HEK293 (cell line): ENCODE data around the gene C4orf36.

Source experiments
- CTCF ChIA-PET: fragments of 350-600 bp; formaldehyde crosslinking; extraction: SDS; loops from one replicate; lab custom pipeline; 2021; ENCODE audit warnings: antibody characterized with exemption; lab: Yijun Ruan, JAX
- POLR2A ChIA-PET: fragments of 300-600 bp; formaldehyde crosslinking; extraction: SDS; loops from one replicate; lab custom pipeline; 2020; ENCODE audit warnings: antibody characterized with exemption, inconsistent platforms; lab: Yijun Ruan, JAX
- H3K27ac ChIP-seq: fragments of 200-500 bp; sonication (Bioruptor generic); 2 replicates; pipeline ENCODE4 v1.5.1; 2014; ENCODE audit warnings: low read depth, low read length, control low read depth, inconsistent platforms; ENCODE audit errors: extremely low read depth
- H3K36me3 ChIP-seq, 2 experiments: fragments of 200-500 bp in 1 of 2; sonication (Bioruptor generic) in 1 of 2; 1 replicate in 1 of 2; 2 replicates in 1 of 2; pipeline ENCODE4 v1.5.1; 2014 to 2017; ENCODE audit warnings: inconsistent platforms in 2 of 2, low read length in 2 of 2; ENCODE audit not compliant: control insufficient read depth in 2 of 2, insufficient read depth in 1 of 2
- H3K4me1 ChIP-seq: fragments of 200-500 bp; sonication (Bioruptor generic); 2 replicates; pipeline ENCODE4 v1.5.1; 2014; ENCODE audit warnings: mild to moderate bottlenecking, low read length, inconsistent platforms; ENCODE audit not compliant: control insufficient read depth, insufficient read depth
- H3K4me3 ChIP-seq: 2 replicates; pipeline ENCODE4 v1.5.1; 2011; ENCODE audit warnings: low read depth, mild to moderate bottlenecking, control low read depth, low read length, moderate library complexity
- H3K9me3 ChIP-seq: fragments of 200-500 bp; sonication (Bioruptor generic); 2 replicates; pipeline ENCODE4 v1.5.1; 2014; ENCODE audit warnings: low read depth, low read length, inconsistent platforms; ENCODE audit not compliant: control insufficient read depth, insufficient read depth
- BCL11B ChIP-seq: fragments of 450-650 bp; formaldehyde crosslinking; IDR thresholded peaks from 2 replicates; pipeline ENCODE4 v1.5.1; 2016; ENCODE audit warnings: low read depth, missing biosample characterization, missing genetic modification characterization
- IKZF3 ChIP-seq: fragments of 450-650 bp; IDR thresholded peaks from 2 replicates; pipeline ENCODE4 v1.5.0; 2018; ENCODE audit warnings: missing biosample characterization, mild to moderate bottlenecking, missing genetic modification characterization, moderate library complexity
- ZBTB20 ChIP-seq: fragments of 450-650 bp; formaldehyde crosslinking; IDR thresholded peaks from 2 replicates; pipeline ENCODE4 v1.5.1; 2016; ENCODE audit warnings: missing biosample characterization, missing genetic modification characterization
- ZBTB8A ChIP-seq: fragments of 450-650 bp; formaldehyde crosslinking; IDR thresholded peaks from 2 replicates; pipeline ENCODE4 v1.5.1; 2016; ENCODE audit warnings: missing biosample characterization, missing genetic modification characterization
- ZNF10 ChIP-seq: fragments of 450-650 bp; formaldehyde crosslinking; IDR thresholded peaks from 2 replicates; pipeline ENCODE4 v1.5.1; 2017; ENCODE audit warnings: missing biosample characterization, missing genetic modification characterization
- ZNF112 ChIP-seq: fragments of 450-650 bp; formaldehyde crosslinking; IDR thresholded peaks from 2 replicates; pipeline ENCODE4 v1.5.0; 2017; ENCODE audit warnings: missing biosample characterization, missing genetic modification characterization
- ZNF132 ChIP-seq: fragments of 450-650 bp; formaldehyde crosslinking; IDR thresholded peaks from 2 replicates; pipeline ENCODE4 v1.5.1; 2017; ENCODE audit warnings: missing biosample characterization, missing genetic modification characterization, borderline replicate concordance
- ZNF133 ChIP-seq: fragments of 450-650 bp; formaldehyde crosslinking; IDR thresholded peaks from 2 replicates; pipeline ENCODE4 v1.5.1; 2016; ENCODE audit warnings: missing biosample characterization, missing genetic modification characterization
- ZNF174 ChIP-seq: fragments of 450-650 bp; formaldehyde crosslinking; IDR thresholded peaks from 2 replicates; pipeline ENCODE4 v1.5.0; 2017; ENCODE audit warnings: missing biosample characterization, mild to moderate bottlenecking, missing genetic modification characterization
- ZNF202 ChIP-seq: fragments of 450-650 bp; formaldehyde crosslinking; IDR thresholded peaks from 2 replicates; pipeline ENCODE4 v1.5.1; 2016; ENCODE audit warnings: missing biosample characterization, missing genetic modification characterization, borderline replicate concordance
- ZNF239 ChIP-seq: fragments of 450-650 bp; formaldehyde crosslinking; IDR thresholded peaks from 2 replicates; pipeline ENCODE4 v1.5.1; 2016; ENCODE audit warnings: missing biosample characterization, missing genetic modification characterization
- ZNF433 ChIP-seq: fragments of 450-650 bp; formaldehyde crosslinking; IDR thresholded peaks from 2 replicates; pipeline ENCODE4 v1.5.1; 2016; ENCODE audit warnings: missing biosample characterization, missing genetic modification characterization, low read depth
- ZNF510 ChIP-seq: fragments of 450-650 bp; formaldehyde crosslinking; IDR thresholded peaks from 2 replicates; pipeline ENCODE4 v1.5.1; 2018; ENCODE audit warnings: mild to moderate bottlenecking, missing genetic modification characterization, missing biosample characterization; ENCODE audit not compliant: insufficient replicate concordance
- ZNF530 ChIP-seq: fragments of 450-650 bp; formaldehyde crosslinking; IDR thresholded peaks from 2 replicates; pipeline ENCODE4 v1.5.1; 2016; ENCODE audit warnings: low read depth, missing biosample characterization, missing genetic modification characterization
- ZNF626 ChIP-seq: fragments of 450-650 bp; sonication (Bioruptor Pico); formaldehyde crosslinking; IDR thresholded peaks from 2 replicates; pipeline ENCODE4 v1.5.1; 2018; ENCODE audit warnings: missing biosample characterization, missing genetic modification characterization, inconsistent platforms
- ZNF660 ChIP-seq: fragments of 450-650 bp; IDR thresholded peaks from 2 replicates; pipeline ENCODE4 v1.5.1; 2018; ENCODE audit warnings: missing biosample characterization, mild to moderate bottlenecking, missing genetic modification characterization
- ZNF830 ChIP-seq: fragments of 450-650 bp; IDR thresholded peaks from 2 replicates; pipeline ENCODE4 v1.5.0; 2018; ENCODE audit warnings: missing biosample characterization, missing genetic modification characterization, low read depth, mild to moderate bottlenecking, moderate library complexity
- ZNF843 ChIP-seq: fragments of 450-650 bp; formaldehyde crosslinking; IDR thresholded peaks from 2 replicates; pipeline ENCODE4 v1.5.1; 2016; ENCODE audit warnings: missing biosample characterization, missing genetic modification characterization

The C4orf36 gene

GRCh38 chr4:86910820-86911684 is 18.8 kb upstream of the C4orf36 start (continued):
- TF ChIP-seq ZNF843 (tag by site-specific recombination) (no peak), BCL11B (tag by site-specific recombination) (no peak)

DNA sequence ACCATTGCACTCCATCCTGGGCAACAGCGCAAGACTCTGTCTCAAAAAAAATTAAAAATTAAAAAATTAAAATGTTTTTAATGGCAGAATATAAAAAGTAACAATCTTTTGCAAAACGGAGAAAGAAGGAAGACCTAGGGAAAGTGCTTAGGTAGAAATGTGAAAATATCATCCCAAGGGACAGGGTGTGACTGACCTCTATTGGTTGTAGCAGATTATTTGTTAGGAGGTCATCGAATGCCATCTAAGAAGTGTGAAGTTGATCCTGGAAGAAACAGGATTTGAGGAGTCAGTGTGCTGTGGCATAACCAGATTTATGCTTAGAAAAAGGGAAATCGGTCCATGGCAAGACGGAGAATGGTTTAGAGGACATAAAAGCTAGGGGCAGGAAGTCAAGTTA is 18.1 kb upstream of the C4orf36 start:
- H3K27ac ChIP-seq: no peak overlapping the region
- H3K36me3 ChIP-seq: no peaks in the 10 kb centered on the region
- CTCF ChIA-PET: interaction anchor here (0.9 to 3.6 kb wide), 2 partner anchors 11 to 620 kb away, joined by 4 to 25 read pairs; no protein-coding TSS in a partner anchor
- TF ChIP-seq ZNF830: no peak
- TF ChIP-seq ZNF132 (tag by site-specific recombination): no peak
- no peak for TF ChIP-seq ZNF112 (tag by site-specific recombination)
- TF ChIP-seq, all 188 proteins: peak for 0
- POLR2A ChIA-PET: no interaction called here
- H3K9me3 ChIP-seq: no peaks in the 10 kb centered on the region
- no peak overlapping the region for H3K4me3 ChIP-seq
- no peaks in the 10 kb centered on the region for H3K4me1 ChIP-seq

- ChIA-PET POLR2A (interaction anchor here (0.7 kb wide), 1 partner anchor 11 kb away, joined by 6 read pairs; no protein-coding TSS in a partner anchor), CTCF (interaction anchor here (0.8 to 3.6 kb wide), 4 partner anchors 11 to 619 kb away, joined by 4 to 25 read pairs (median 5); no protein-coding TSS in a partner anchor)
- 0 out of 2 replicates have a peak, but pooled peaks have one; percentile 23 for TF ChIP-seq ZBTB20
- TF ChIP-seq ZNF626 (tag by site-specific recombination): no peak
- no peaks in the 10 kb centered on the region for H3K4me1 ChIP-seq
- H3K27ac ChIP-seq: no peak overlapping the region
- H3K9me3 ChIP-seq: no peaks in the 10 kb centered on the region
- no peak overlapping the region for H3K4me3 ChIP-seq
- no peaks in the 10 kb centered on the region for H3K36me3 ChIP-seq
Measured at GRCh38 chr4:86909546-86910295, 17.5 kb upstream of the C4orf36 start.

DNA sequence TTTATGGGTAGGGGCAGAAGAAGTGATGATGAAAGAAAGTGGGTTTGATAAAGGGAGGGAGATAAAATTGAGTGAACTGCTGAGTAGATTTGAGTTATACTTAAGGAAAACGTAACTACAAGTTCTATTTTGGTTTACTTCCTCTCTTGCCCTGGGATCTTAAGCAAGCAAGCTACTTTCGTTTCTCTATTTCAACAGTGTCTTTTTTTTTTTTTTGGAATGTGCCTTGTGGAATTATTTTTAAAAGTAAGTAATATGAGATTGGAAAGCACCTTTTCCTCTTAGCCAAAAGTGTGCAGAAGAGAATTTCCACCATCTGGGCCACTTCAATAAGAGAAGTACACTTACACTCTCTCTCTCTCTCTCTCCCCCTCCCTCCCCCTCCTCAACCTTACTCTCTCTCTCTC is 16.0 kb upstream of the C4orf36 start:
- Histone ChIP-seq H3K27ac (no peak overlapping the region), H3K36me3 (no peaks in the 10 kb centered on the region), H3K4me1 (no peaks in the 10 kb centered on the region), H3K4me3 (no peak overlapping the region), H3K9me3 (no peaks in the 10 kb centered on the region)
- POLR2A ChIA-PET: no interaction called here
- CTCF ChIA-PET: interaction anchor here (0.7 to 0.8 kb wide), 2 partner anchors 12 to 103 kb away, joined by 3 read pairs; no protein-coding TSS in a partner anchor
- TF ChIP-seq IKZF3 (tag by site-specific recombination) (no peak), ZNF433 (no peak)

DNA sequence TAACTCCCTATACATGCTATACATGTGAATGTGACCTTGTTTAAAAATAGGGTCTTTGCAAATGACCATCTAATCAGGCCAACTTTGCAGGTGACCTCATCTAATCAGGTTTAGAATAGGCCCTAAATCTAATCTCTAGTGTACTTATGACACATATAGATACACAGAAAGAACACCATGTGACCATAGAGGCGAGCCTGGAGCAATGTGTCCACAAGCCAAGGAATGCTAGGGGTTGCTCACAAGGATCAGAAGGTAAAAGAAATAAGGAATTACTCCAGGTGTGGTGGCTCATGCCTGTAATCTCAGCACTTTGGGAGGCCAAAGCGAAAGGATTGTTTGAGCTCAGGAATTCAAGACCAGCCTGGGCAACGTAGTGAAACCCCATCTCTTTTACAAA is 9.6 kb upstream of the C4orf36 start:
- H3K9me3 ChIP-seq: no peaks in the 10 kb centered on the region
- H3K36me3 ChIP-seq: no peaks in the 10 kb centered on the region
- H3K27ac ChIP-seq: no peak overlapping the region
- ChIA-PET CTCF (no interaction called here), POLR2A (interaction anchor here (0.7 kb wide), 1 partner anchor 18 kb away, joined by 6 read pairs; no protein-coding TSS in a partner anchor)
- no peak overlapping the region for H3K4me3 ChIP-seq
- TF ChIP-seq ZNF174 (tag by site-specific recombination) (no peak), ZNF202 (no peak), ZNF133 (tag by site-specific recombination) (no peak), ZNF10 (tag by site-specific recombination) (no peak), ZBTB8A (tag by site-specific recombination) (no peak), ZNF530 (no peak), ZNF660 (tag by site-specific recombination) (no peak), ZNF510 (tag by site-specific recombination) (no peak), ZNF239 (tag by site-specific recombination) (no peak)
- H3K4me1 ChIP-seq: no peaks in the 10 kb centered on the region
